Peyer's patch (tissue), 4 donors: ENCODE data around the gene MYOM3. TPM values are rescaled to one million over a fixed set of nuclear protein-coding genes. Genes with fewer than 3 reads are reported as not detected.

Source experiments
- DNase-seq, 3 donors: peaks; one replicate each; pipeline ENCODE4 v3.0.0-alpha.2; 2017 to 2019
- H3K27ac ChIP-seq, 4 donors: fragments of 200-600 bp; sonication (generic); one replicate each; pipeline ENCODE4 v1.5.1; 2016 to 2019
- H3K27me3 ChIP-seq, 2 donors: fragments of 200-600 bp; sonication (generic); one replicate each; pipeline ENCODE4 v1.5.1; 2019
- H3K36me3 ChIP-seq, 3 donors: fragments of 200-600 bp; sonication (generic); one replicate each; pipeline ENCODE4 v1.5.1; 2016 to 2019
- H3K4me1 ChIP-seq, 4 donors: fragments of 200-600 bp; sonication (generic); one replicate each; pipeline ENCODE4 v1.5.1; 2016 to 2019
- H3K4me3 ChIP-seq, 4 donors: fragments of 200-600 bp; sonication (generic); 1 replicate in 3 of 4; 2 replicates in 1 of 4; pipeline ENCODE4 v1.5.1; 2016 to 2019; ENCODE audit warnings: mild to moderate bottlenecking in 1 of 4
- H3K9me3 ChIP-seq, 4 donors: fragments of 200-600 bp; sonication (generic); one replicate each; pipeline ENCODE4 v1.5.1; 2016 to 2019; ENCODE audit warnings: mild to moderate bottlenecking in 1 of 4
- POLR2A ChIP-seq, 2 donors: fragments of 450-650 bp; IDR thresholded peaks; one replicate each; pipeline ENCODE4 v1.5.1; 2017; ENCODE audit warnings: antibody characterized with exemption in 2 of 2, mild to moderate bottlenecking in 2 of 2, moderate library complexity in 2 of 2
- total RNA-seq, 4 donors: library from RNA; depleted of rRNA; stranded (reverse); fragments of >200 nt; gene quantifications; one replicate each; pipeline ENCODE4 v1.1.0, GENCODE V29; 2016
- TF ChIP-seq, protein P1 (sequence below), 6 experiments: fragments of 450-650 bp in 4 of 6; fragments of 200-600 bp in 2 of 6; sonication (generic) in 1 of 6; IDR thresholded peaks; one replicate each; pipeline ENCODE4 v1.5.1; 2017 to 2019; ENCODE audit warnings: antibody characterized with exemption in 6 of 6, mild to moderate bottlenecking in 3 of 6, moderate library complexity in 1 of 6

MYOM3 gene
- total RNA-seq, 4 donors from 2014 or later = 10.7 to 40.8 (median 24.7) TPM

DNA sequence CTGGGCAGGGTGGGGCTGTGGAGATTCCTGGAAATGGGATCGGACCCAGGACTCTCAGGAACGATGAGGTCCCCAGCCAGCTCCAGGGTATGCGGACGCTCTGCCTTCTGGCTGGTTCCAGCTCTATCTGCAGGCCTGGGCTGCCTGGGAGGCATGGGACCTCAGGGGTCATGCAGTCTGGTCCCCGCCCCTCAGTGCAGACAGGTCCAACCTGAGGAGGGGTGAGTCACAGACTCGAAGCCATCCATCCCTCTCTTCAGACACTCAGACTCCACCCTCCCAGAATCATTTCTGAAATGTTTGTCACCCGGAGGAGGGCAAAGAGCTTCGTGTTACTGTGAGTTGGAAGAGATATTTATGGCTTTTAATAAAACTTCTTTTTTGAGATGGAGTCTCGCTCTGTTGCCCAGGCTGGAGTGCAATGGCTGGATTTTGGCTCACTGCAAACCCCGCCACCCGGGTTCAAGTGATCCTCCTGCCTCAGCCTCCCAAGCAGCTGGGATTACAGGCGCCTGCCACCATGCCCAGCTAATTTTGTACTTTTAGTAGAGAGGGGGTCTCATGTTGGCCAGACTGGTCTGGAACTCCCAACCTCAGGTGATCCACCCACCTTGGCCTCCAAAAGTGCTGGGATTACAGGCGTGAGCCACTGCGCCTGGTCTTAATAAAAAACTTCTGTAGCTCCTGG lies 5.9 kb upstream of the MYOM3 start:
- DNase-seq = peak in 2 of 3 donors; percentile 75 to 86
- Histone ChIP-seq H3K4me3 (peak overlapping the region in 1 of 4 donors; percentile 2), H3K27ac (peak overlapping the region in 3 of 4 donors; percentile 44 to 96 (median 82)), H3K36me3 (peaks cover 0 to 1% (median 0%) of the 10 kb centered on the region in 3 donors), H3K9me3 (no peaks in the 10 kb centered on the region), H3K4me1 (peaks cover 0 to 60% (median 9%) of the 10 kb centered on the region in 4 donors), H3K27me3 (no peaks in the 10 kb centered on the region)
- peak in 1 of 2 donors; percentile 49 for TF ChIP-seq POLR2A (IDR thresholded peaks at IDR 0.05)
- TF ChIP-seq, protein P1, sequence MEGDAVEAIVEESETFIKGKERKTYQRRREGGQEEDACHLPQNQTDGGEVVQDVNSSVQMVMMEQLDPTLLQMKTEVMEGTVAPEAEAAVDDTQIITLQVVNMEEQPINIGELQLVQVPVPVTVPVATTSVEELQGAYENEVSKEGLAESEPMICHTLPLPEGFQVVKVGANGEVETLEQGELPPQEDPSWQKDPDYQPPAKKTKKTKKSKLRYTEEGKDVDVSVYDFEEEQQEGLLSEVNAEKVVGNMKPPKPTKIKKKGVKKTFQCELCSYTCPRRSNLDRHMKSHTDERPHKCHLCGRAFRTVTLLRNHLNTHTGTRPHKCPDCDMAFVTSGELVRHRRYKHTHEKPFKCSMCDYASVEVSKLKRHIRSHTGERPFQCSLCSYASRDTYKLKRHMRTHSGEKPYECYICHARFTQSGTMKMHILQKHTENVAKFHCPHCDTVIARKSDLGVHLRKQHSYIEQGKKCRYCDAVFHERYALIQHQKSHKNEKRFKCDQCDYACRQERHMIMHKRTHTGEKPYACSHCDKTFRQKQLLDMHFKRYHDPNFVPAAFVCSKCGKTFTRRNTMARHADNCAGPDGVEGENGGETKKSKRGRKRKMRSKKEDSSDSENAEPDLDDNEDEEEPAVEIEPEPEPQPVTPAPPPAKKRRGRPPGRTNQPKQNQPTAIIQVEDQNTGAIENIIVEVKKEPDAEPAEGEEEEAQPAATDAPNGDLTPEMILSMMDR (IDR thresholded peaks at IDR 0.05) = no peak

DNA sequence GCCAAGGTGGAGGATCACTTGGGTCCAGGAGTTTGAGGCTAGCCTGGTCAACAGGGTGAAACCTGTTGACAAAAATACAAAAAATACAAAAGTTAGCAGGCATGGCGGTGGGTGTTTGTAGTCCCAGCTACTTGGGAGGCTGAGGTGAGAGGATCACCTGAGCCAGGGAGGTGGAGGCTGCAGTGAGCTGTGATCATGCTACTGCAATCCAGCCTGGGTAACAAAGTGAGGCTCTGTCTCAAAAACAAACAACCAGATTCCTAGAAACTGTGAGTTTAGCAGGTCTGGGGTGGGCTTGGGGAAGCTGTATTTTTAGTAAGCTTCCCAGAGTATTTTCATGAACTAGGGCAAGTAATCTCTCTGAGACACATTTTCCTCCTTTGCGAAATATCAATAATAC lies 5.2 kb upstream of the MYOM3 start:
- Histone ChIP-seq H3K4me1 (peaks cover 0 to 63% (median 9%) of the 10 kb centered on the region in 4 donors), H3K27me3 (no peaks in the 10 kb centered on the region), H3K4me3 (no peak overlapping the region), H3K36me3 (no peaks in the 10 kb centered on the region), H3K27ac (peak overlapping the region in 1 of 4 donors; percentile 96), H3K9me3 (no peaks in the 10 kb centered on the region)
- no peak for TF ChIP-seq POLR2A (IDR thresholded peaks at IDR 0.05)
- TF ChIP-seq, protein P1 (IDR thresholded peaks at IDR 0.05) = no peak
- DNase-seq = no peak

DNA sequence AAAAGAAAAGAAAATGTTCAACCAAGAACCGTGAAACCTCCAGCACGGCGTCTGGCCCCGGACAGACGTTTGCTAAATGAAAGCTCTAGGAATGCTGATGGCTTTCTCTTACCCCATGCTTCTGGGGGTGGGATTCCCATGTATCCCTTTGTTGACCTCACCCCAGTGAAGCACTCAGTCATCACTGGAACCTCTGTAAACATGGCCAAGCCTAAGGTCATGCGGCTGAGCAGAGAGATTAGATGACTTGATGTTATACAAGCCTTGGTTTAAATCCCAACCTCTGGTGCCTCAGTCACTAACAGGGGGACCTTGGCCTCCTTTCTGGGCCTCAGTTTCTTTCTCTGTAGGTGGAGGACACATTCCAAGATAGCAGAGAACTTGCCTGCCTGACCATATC lies 2.8 kb upstream of the MYOM3 start:
- peaks cover 0 to 42% (median 5%) of the 10 kb centered on the region in 4 donors for H3K4me1 ChIP-seq
- H3K9me3 ChIP-seq = no peaks in the 10 kb centered on the region
- peak in 1 of 3 donors; percentile 37 for DNase-seq
- H3K27me3 ChIP-seq = no peaks in the 10 kb centered on the region
- H3K4me3 ChIP-seq = no peak overlapping the region
- no peak overlapping the region for H3K27ac ChIP-seq
- H3K36me3 ChIP-seq = no peaks in the 10 kb centered on the region
- no peak for TF ChIP-seq POLR2A (IDR thresholded peaks at IDR 0.05)
- TF ChIP-seq, protein P1 (IDR thresholded peaks at IDR 0.05) = no peak

DNA sequence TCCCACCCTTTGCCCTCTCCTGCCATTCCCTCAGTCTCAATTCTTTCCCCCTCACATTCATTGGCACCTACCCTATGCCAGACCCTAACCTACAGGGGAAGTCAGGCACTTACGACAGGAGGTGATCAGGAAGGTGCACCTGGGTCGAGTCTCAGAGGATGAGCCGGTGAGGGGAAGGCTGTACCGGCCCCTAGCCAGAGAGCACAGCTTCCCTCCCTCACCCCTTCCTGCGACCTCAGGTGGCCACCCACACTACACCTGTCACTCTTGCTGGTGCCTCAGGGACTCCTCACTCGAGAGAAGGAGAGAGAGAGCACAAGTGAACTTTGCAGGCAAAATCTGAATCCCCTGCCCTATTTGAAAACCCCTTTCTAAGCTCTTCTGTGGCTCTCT lies 1.7 kb upstream of the MYOM3 start:
- Histone ChIP-seq H3K36me3 (no peaks in the 10 kb centered on the region), H3K27ac (no peak overlapping the region), H3K9me3 (no peaks in the 10 kb centered on the region), H3K4me1 (peaks cover 0 to 33% (median 2%) of the 10 kb centered on the region in 4 donors), H3K4me3 (no peak overlapping the region), H3K27me3 (no peaks in the 10 kb centered on the region)
- TF ChIP-seq POLR2A (IDR thresholded peaks at IDR 0.05) = no peak
- TF ChIP-seq, protein P1 (IDR thresholded peaks at IDR 0.05) = no peak
- peak in 1 of 3 donors; percentile 41 for DNase-seq

DNA sequence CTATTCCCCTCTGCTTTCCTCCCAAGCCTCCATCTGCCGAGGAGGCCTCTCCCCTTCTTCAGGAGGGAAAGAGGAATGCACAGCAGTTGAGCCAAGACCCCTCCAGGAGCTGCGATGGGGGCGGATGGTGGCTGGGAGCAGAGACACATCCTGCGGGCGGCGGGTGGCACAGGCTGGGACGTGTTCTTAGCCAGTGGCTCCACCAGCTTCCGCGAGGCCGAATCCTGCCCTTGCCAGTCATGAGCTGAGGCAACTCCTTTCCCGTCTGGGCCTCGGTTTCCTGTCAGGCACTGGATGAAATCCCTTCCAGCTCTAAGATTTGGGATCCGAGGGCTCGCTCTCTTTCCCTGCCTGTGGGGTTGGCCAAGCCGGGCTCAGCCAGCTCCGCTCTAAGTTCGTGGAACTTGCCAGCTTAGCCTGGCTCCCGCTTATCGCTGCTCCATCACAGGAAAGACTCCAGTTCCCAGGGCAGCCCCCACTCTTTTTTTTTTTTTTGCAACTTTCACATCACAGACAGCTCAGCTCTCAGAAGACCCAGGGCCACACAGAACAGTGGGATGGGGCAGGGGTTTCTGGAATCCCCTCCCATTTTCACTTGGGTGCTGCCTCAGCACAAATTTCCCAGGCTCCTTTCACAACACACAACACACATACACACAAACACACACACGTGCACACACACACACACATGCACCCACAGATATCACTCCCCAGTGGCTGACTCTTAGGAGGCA lies 506 bp downstream of the MYOM3 start:
- no peaks in the 10 kb centered on the region for H3K9me3 ChIP-seq
- H3K27me3 ChIP-seq = no peaks in the 10 kb centered on the region
- TF ChIP-seq, protein P1 (IDR thresholded peaks at IDR 0.05) = no peak
- TF ChIP-seq POLR2A (IDR thresholded peaks at IDR 0.05) = no peak
- H3K4me1 ChIP-seq = peaks cover 0 to 33% (median 0%) of the 10 kb centered on the region in 4 donors
- H3K27ac ChIP-seq = no peak overlapping the region
- no peak overlapping the region for H3K4me3 ChIP-seq
- DNase-seq = peak in 2 of 3 donors; percentile 37 to 44
- H3K36me3 ChIP-seq = no peaks in the 10 kb centered on the region
